OCI-LY1 (cell line): ENCODE measurements around the gene FGF3.

ENCODE experiments used
- CTCF ChIP-seq: fragments of 200-600 bp; sonication (generic), shearing (Covaris generic); IDR thresholded peaks from 2 replicates; pipeline ENCODE4 v1.5.1; 2017; ENCODE audit warnings: mild to moderate bottlenecking, antibody characterized with exemption, low read length, moderate library complexity, mixed read lengths
- EZH2 ChIP-seq: fragments of 200-600 bp; sonication (generic), shearing (Covaris generic); IDR thresholded peaks from 2 replicates; pipeline ENCODE4 v1.8.0; 2017; ENCODE audit warnings: borderline replicate concordance, mixed run types, mild to moderate bottlenecking, antibody characterized with exemption, low read length, moderate library complexity, mixed read lengths

GRCh38 chr11:69814902-69815301 lies 4.3 kb downstream of the FGF3 start:
- TF ChIP-seq CTCF: no peak
- no peak for TF ChIP-seq EZH2
